A673 (cell line): ENCODE results near the gene ST6GALNAC3. TPM values are rescaled to one million over a fixed set of nuclear protein-coding genes. Genes with fewer than 3 reads are reported as not detected.

Experiments
- BruUV-seq: library from RNA; stranded (reverse); fragments of 400-500 nt; replicated peaks from 2 replicates; lab custom pipeline; 2021; lab: Mats Ljungman, UMichigan
- CTCF ChIA-PET: fragments of 300-600 bp; sonication (Branson Sonifier 250); formaldehyde crosslinking; loops from one replicate; lab custom pipeline; 2022; ENCODE audit warnings: antibody characterized with exemption; lab: Charles Lee
- POLR2A ChIA-PET: fragments of 300-600 bp; sonication (Branson Sonifier 250); formaldehyde crosslinking; loops from one replicate; lab custom pipeline; 2022; ENCODE audit warnings: antibody characterized with exemption; ENCODE audit not compliant: low non-redundant PET; lab: Charles Lee
- DNase-seq: peaks from one replicate; pipeline ENCODE4 v3.0.0-alpha.2; 2015; ENCODE audit warnings: low spot score
- H3K27ac ChIP-seq: fragments of 200-600 bp; sonication (generic); 2 replicates; pipeline ENCODE4 v1.5.1; 2016; ENCODE audit warnings: mixed run types, low read depth, mild to moderate bottlenecking, mixed read lengths, antibody characterized with exemption, low read length; ENCODE audit not compliant: poor library complexity, severe bottlenecking
- H3K27me3 ChIP-seq: fragments of 200-600 bp; sonication (generic); replicated peaks from 2 replicates; pipeline ENCODE4 v1.6.1; 2017; ENCODE audit warnings: mixed run types, low read depth, mild to moderate bottlenecking, mixed read lengths, antibody characterized with exemption, low read length; ENCODE audit not compliant: insufficient read depth, poor library complexity
- H3K36me3 ChIP-seq: fragments of 200-600 bp; sonication (generic); 2 replicates; pipeline ENCODE4 v1.6.1; 2016; ENCODE audit warnings: mixed run types, mild to moderate bottlenecking, mixed read lengths, antibody characterized with exemption, low read length; ENCODE audit not compliant: insufficient read depth, poor library complexity, severe bottlenecking
- H3K4me1 ChIP-seq: fragments of 200-600 bp; sonication (generic); 2 replicates; pipeline ENCODE4 v1.6.1; 2017; ENCODE audit warnings: mixed run types, mild to moderate bottlenecking, mixed read lengths, antibody characterized with exemption, low read length; ENCODE audit not compliant: insufficient read depth, poor library complexity, severe bottlenecking
- H3K4me3 ChIP-seq: fragments of 200-600 bp; sonication (generic); 2 replicates; pipeline ENCODE4 v1.5.1; 2016; ENCODE audit warnings: low read depth, mixed run types, mild to moderate bottlenecking, mixed read lengths, low read length; ENCODE audit not compliant: poor library complexity, severe bottlenecking
- H3K9me3 ChIP-seq: fragments of 200-600 bp; sonication (generic); 2 replicates; pipeline ENCODE4 v1.6.1; 2016; ENCODE audit warnings: mixed run types, low read depth, mild to moderate bottlenecking, mixed read lengths, antibody characterized with exemption, low read length; ENCODE audit not compliant: poor library complexity, severe bottlenecking
- EZH2 ChIP-seq: fragments of 200-600 bp; sonication (generic); IDR thresholded peaks from 2 replicates; pipeline ENCODE4 v1.6.1; 2017; ENCODE audit warnings: borderline replicate concordance, low read depth, mild to moderate bottlenecking, mixed read lengths, antibody characterized with exemption, low read length; ENCODE audit not compliant: poor library complexity, severe bottlenecking
- intact Hi-C: fragments of 100-400 bp; cut with micrococcal nuclease; formaldehyde crosslinking; loops from one replicate; pipeline ENCODE4 v1.10.0; 2022; ENCODE audit not compliant: unreplicated experiment
- total RNA-seq: library from RNA; stranded (reverse); gene quantifications from 2 replicates; pipeline ENCODE4 v1.2.3, GENCODE V29; 2021
- TF ChIP-seq, protein P1 (sequence below): fragments of 300-800, 200-600 bp; sonication (generic); conservative IDR thresholded peaks from 2 replicates; pipeline ENCODE4 v1.5.1; 2017; ENCODE audit warnings: low read depth, mild to moderate bottlenecking, antibody characterized with exemption, low read length, moderate library complexity, mixed read lengths

ST6GALNAC3 gene
- total RNA-seq, 1 experiment from 2014 or later: 1.2 TPM

DNA sequence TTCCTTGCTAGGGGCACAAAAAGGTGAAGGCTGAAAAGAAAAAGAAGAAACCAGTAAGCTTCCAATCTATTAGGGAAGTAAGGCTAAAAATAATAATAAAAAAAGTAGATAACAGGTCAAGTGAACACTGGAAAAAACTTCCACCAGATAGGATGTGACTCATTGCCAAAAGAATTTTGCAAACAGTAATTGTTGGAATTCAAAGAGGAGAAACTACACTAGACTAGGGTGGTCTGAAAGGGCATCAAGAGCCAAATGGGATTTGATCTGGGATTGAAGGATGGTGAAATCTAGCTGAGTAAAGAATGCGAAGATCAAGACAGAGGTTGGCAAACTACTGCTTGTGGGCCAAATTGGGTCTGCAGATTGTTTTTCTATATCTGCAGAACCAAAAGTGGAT, 6.0 kb upstream of the ST6GALNAC3 start:
- intact Hi-C loops: no loop called here
- no TSS peak for BruUV-seq
- no peaks in the 10 kb centered on the region for H3K36me3 ChIP-seq
- TF ChIP-seq, protein P1, sequence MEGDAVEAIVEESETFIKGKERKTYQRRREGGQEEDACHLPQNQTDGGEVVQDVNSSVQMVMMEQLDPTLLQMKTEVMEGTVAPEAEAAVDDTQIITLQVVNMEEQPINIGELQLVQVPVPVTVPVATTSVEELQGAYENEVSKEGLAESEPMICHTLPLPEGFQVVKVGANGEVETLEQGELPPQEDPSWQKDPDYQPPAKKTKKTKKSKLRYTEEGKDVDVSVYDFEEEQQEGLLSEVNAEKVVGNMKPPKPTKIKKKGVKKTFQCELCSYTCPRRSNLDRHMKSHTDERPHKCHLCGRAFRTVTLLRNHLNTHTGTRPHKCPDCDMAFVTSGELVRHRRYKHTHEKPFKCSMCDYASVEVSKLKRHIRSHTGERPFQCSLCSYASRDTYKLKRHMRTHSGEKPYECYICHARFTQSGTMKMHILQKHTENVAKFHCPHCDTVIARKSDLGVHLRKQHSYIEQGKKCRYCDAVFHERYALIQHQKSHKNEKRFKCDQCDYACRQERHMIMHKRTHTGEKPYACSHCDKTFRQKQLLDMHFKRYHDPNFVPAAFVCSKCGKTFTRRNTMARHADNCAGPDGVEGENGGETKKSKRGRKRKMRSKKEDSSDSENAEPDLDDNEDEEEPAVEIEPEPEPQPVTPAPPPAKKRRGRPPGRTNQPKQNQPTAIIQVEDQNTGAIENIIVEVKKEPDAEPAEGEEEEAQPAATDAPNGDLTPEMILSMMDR: no peak
- no peak for TF ChIP-seq EZH2
- H3K27ac ChIP-seq: no peak overlapping the region
- no peak for DNase-seq
- POLR2A ChIA-PET: no interaction called here
- H3K27me3 ChIP-seq: no peaks in the 10 kb centered on the region
- CTCF ChIA-PET: no interaction called here
- H3K9me3 ChIP-seq: no peaks in the 10 kb centered on the region
- no peak overlapping the region for H3K4me3 ChIP-seq
- no peaks in the 10 kb centered on the region for H3K4me1 ChIP-seq

DNA sequence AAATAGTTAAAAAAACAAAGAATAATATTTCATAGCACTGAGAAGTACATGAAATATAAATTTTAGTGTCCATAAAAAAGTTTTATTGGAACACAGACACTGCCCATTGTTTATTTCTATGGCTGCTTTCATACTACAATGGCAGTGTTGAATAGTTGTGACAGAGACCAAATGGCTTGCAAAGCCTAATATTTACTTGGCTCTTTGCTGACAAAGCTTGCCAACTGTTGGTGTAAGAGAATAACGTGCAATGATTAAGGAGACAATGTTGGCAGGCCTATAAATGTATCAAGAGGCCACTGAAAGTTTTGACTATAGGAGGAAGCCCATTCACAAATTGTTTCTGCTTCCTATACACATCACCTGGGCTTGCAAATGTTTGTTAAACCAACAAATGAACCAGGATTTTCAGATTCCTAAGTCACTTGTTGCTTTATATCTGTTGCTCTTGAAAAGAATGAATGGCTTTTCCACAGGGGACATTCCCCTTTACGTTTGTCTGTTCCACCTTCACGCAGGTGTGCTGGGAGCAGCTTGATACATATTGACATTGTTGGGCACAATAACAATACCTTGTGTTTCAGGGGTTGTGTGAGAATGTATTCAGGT, 5.5 kb upstream of the ST6GALNAC3 start:
- H3K4me3 ChIP-seq: no peak overlapping the region
- ChIA-PET POLR2A (no interaction called here), CTCF (no interaction called here)
- TF ChIP-seq EZH2: no peak
- TF ChIP-seq, protein P1: no peak
- no peaks in the 10 kb centered on the region for H3K9me3 ChIP-seq
- no peaks in the 10 kb centered on the region for H3K36me3 ChIP-seq
- BruUV-seq: no TSS peak
- H3K27me3 ChIP-seq: no peaks in the 10 kb centered on the region
- H3K27ac ChIP-seq: no peak overlapping the region
- DNase-seq: no peak
- intact Hi-C loops: no loop called here
- H3K4me1 ChIP-seq: no peaks in the 10 kb centered on the region

DNA sequence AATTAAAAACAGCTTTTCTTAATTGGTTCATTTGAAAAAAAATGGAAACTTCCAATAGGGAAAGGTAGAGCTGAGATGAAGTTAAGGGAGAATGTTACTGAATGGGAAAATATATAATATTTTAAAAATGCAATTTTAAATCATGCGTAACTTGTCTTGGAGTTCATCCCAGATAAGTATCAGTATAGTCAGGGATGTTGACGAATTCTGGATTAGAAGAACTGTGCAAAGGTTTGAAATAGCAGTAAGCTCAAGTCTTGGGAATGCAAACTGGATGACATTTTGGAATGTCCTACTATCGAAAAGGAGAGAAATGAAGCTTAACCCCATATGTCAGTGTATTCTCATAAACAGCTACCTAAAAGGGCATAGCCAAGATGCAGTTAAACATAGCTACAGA, 4.0 kb upstream of the ST6GALNAC3 start:
- TF ChIP-seq EZH2: no peak
- CTCF ChIA-PET: no interaction called here
- H3K4me1 ChIP-seq: no peaks in the 10 kb centered on the region
- POLR2A ChIA-PET: no interaction called here
- H3K4me3 ChIP-seq: no peak overlapping the region
- H3K27ac ChIP-seq: no peak overlapping the region
- DNase-seq: no peak
- no peaks in the 10 kb centered on the region for H3K27me3 ChIP-seq
- H3K36me3 ChIP-seq: no peaks in the 10 kb centered on the region
- intact Hi-C loops: no loop called here
- no peaks in the 10 kb centered on the region for H3K9me3 ChIP-seq
- no TSS peak for BruUV-seq

DNA sequence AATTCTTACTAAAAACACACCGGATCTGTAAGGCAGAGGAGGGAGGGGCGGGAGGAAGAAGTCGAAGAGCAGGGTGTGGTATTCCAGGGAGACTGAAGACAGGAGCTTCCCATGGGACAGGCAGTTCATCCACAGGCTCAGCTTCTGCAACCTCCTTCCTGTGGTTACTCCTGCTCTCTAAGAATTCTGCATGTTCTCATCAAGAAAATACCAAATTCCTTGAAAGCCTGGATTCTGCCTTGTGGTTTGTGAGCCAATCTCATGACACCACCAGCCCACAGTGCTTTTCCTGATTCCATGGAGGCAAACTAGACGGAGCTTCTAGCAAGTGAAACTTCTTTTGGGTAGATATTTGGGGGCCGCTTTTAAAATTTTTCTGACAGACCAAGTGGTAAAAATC, 1.1 kb upstream of the ST6GALNAC3 start:
- POLR2A ChIA-PET: no interaction called here
- no peak overlapping the region for H3K4me3 ChIP-seq
- no peaks in the 10 kb centered on the region for H3K36me3 ChIP-seq
- TF ChIP-seq EZH2: no peak
- TF ChIP-seq, protein P1: no peak
- no TSS peak for BruUV-seq
- no peaks in the 10 kb centered on the region for H3K4me1 ChIP-seq
- H3K27ac ChIP-seq: no peak overlapping the region
- H3K9me3 ChIP-seq: no peaks in the 10 kb centered on the region
- no peak for DNase-seq
- intact Hi-C loops: no loop called here
- no peaks in the 10 kb centered on the region for H3K27me3 ChIP-seq
- CTCF ChIA-PET: no interaction called here
